HepG2 (cell line): ENCODE results near the gene CAMSAP1. TPM values are rescaled to one million over a fixed set of nuclear protein-coding genes. Genes with fewer than 3 reads are reported as not detected.
A peak's percentile ranks its signal among the peaks of the same experiment; 100 is the strongest.

Experiments used
- DPF2 ChIP-seq: sonication (generic); formaldehyde crosslinking; IDR thresholded peaks from 2 replicates; pipeline ENCODE4 v1.4.0; 2020; ENCODE audit warnings: mild to moderate bottlenecking, low read depth, missing genetic modification reagents, borderline replicate concordance
- FIP1L1 ChIP-seq: fragments of 200-400 bp; formaldehyde crosslinking; IDR thresholded peaks from 2 replicates; pipeline ENCODE4 v1.6.1; 2018; ENCODE audit warnings: low read depth, mild to moderate bottlenecking, low read length, moderate library complexity, borderline replicate concordance; ENCODE audit not compliant: insufficient read depth
- MLLT10 ChIP-seq: sonication (generic); formaldehyde crosslinking; IDR thresholded peaks from 2 replicates; pipeline ENCODE4 v1.4.0; 2020; ENCODE audit warnings: missing genetic modification reagents
- NFYC ChIP-seq: IDR thresholded peaks from 2 replicates; pipeline ENCODE4 v1.6.1; 2016; ENCODE audit warnings: missing genetic modification reagents, missing compliant biosample characterization
- SKIL ChIP-seq: sonication (generic); formaldehyde crosslinking; IDR thresholded peaks from 2 replicates; pipeline ENCODE4 v1.8.0; 2022; ENCODE audit warnings: missing genetic modification reagents, mild to moderate bottlenecking, moderate library complexity, borderline replicate concordance
- SMAD9 ChIP-seq: sonication (generic); formaldehyde crosslinking; IDR thresholded peaks from 2 replicates; pipeline ENCODE4 v1.5.1; 2020; ENCODE audit warnings: mild to moderate bottlenecking, missing genetic modification reagents
- ZBTB2 ChIP-seq: sonication (generic); formaldehyde crosslinking; IDR thresholded peaks from 2 replicates; pipeline ENCODE4 v1.8.0; 2022; ENCODE audit warnings: low read depth, missing genetic modification reagents
- ZNF224 ChIP-seq: sonication (generic); formaldehyde crosslinking; IDR thresholded peaks from 2 replicates; pipeline ENCODE4 v1.5.0; 2020; ENCODE audit warnings: mild to moderate bottlenecking, missing genetic modification reagents
- ZNF546 ChIP-seq: sonication (generic); formaldehyde crosslinking; conservative IDR thresholded peaks from 2 replicates; pipeline ENCODE4 v1.8.1; 2023; ENCODE audit warnings: mild to moderate bottlenecking, missing genetic modification reagents
- ZNF841 ChIP-seq: sonication (generic); formaldehyde crosslinking; IDR thresholded peaks from 2 replicates; pipeline ENCODE4 v1.8.1; 2023; ENCODE audit warnings: missing genetic modification reagents, borderline replicate concordance
- ZSCAN9 ChIP-seq: IDR thresholded peaks from 2 replicates; pipeline ENCODE4 v1.6.1; 2016; ENCODE audit warnings: borderline replicate concordance
- polyA plus RNA-seq, 8 experiments: library from polyadenylated mRNA; depleted of rRNA in 3 of 8; stranded (reverse) in 7 of 8; unstranded in 1 of 8; fragments of >200 nt; fragmentation: Illumina TruSeq in 4 of 8; extraction: Trizol in 4 of 8; gene quantifications; 2 replicates each; pipeline versions ENCODE4 v1.2.1 to v1.2.3, GENCODE V29; 2011 to 2016; ENCODE audit warnings: low read depth in 4 of 8, missing spikeins in 1 of 8, mixed read lengths in 1 of 8; ENCODE audit not compliant: insufficient read depth in 1 of 8
- total RNA-seq, 5 experiments: library from RNA; depleted of rRNA; stranded (reverse); fragments of >200 nt; fragmentation: Illumina TruSeq; extraction: Trizol; gene quantifications; 2 replicates each; pipeline ENCODE4 v1.2.3, GENCODE V29; 2016; ENCODE audit warnings: low read depth in 1 of 5
- TF ChIP-seq, protein P1 (sequence below): sonication (generic); formaldehyde crosslinking; IDR thresholded peaks from 2 replicates; pipeline ENCODE4 v1.9.0; 2021; ENCODE audit warnings: missing genetic modification reagents, borderline replicate concordance
- TF ChIP-seq, protein P2 (sequence below), 2 experiments: sonication (generic) in 1 of 2; formaldehyde crosslinking in 1 of 2; IDR thresholded peaks; 2 replicates each; pipeline versions ENCODE4 v1.4.0 to v1.6.1; 2018 to 2020; ENCODE audit warnings: missing genetic modification reagents in 2 of 2, borderline replicate concordance in 1 of 2, low read depth in 1 of 2, mild to moderate bottlenecking in 1 of 2, missing biosample characterization in 1 of 2
- TF ChIP-seq, protein P3 (sequence below): sonication (generic); formaldehyde crosslinking; IDR thresholded peaks from 2 replicates; pipeline ENCODE4 v1.4.0; 2020; ENCODE audit warnings: mild to moderate bottlenecking, missing genetic modification reagents
- TF ChIP-seq, protein P4 (sequence below): sonication (generic); formaldehyde crosslinking; IDR thresholded peaks from 2 replicates; pipeline ENCODE4 v1.8.0; 2023; ENCODE audit warnings: mild to moderate bottlenecking, missing genetic modification reagents

The CAMSAP1 gene
- total and polyA plus RNA-seq, 2 of the 13 experiments (the other 11 are each of a cell fraction or from before 2014, with no cell fraction given) = 3.8 to 12.4 TPM

DNA sequence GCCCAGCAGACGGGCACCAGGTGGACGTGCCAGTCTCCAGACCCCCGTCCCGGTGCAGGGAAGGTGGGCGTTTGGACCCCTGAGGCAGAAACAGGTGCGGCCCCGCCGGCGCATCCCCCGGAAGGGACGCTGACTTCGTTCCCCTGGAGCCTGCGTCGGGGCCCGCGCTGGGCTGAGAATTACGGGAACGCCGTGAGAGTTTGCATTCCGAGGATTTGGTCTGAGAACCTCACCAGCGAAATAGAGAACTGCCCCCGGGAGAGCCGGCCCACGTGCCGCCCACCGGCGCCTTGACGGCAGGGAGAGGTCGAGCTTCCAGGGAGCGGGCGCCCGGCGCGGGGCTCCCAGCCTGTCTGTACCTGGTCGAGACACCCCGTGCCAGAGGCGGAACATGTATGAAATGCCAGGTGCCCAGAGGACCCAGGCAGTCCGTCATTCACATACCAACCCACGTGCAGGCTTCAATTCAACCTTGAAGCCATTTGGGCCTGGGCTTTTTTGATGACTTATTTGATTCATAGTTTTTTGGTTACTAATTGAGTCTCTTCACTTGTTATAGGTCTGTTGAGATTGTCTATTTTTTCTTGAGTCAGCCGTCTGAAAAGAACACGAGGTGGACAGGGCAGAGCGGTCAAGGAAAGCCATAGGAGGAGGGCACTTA lies 877 bp upstream of the CAMSAP1 start (continued):
- no peak for TF ChIP-seq ZSCAN9
- no peak for TF ChIP-seq MLLT10 (CRISPR knock-in tag)
- TF ChIP-seq ZBTB2 (CRISPR knock-in tag) = peak; percentile 5; the same call in 1 of the 2 replicates
- no peak for TF ChIP-seq SKIL (CRISPR knock-in tag)
- TF ChIP-seq, protein P1, sequence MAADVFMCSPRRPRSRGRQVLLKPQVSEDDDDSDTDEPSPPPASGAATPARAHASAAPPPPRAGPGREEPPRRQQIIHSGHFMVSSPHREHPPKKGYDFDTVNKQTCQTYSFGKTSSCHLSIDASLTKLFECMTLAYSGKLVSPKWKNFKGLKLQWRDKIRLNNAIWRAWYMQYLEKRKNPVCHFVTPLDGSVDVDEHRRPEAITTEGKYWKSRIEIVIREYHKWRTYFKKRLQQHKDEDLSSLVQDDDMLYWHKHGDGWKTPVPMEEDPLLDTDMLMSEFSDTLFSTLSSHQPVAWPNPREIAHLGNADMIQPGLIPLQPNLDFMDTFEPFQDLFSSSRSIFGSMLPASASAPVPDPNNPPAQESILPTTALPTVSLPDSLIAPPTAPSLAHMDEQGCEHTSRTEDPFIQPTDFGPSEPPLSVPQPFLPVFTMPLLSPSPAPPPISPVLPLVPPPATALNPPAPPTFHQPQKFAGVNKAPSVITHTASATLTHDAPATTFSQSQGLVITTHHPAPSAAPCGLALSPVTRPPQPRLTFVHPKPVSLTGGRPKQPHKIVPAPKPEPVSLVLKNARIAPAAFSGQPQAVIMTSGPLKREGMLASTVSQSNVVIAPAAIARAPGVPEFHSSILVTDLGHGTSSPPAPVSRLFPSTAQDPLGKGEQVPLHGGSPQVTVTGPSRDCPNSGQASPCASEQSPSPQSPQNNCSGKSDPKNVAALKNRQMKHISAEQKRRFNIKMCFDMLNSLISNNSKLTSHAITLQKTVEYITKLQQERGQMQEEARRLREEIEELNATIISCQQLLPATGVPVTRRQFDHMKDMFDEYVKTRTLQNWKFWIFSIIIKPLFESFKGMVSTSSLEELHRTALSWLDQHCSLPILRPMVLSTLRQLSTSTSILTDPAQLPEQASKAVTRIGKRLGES (CRISPR knock-in tag) = no peak
- TF ChIP-seq ZNF224 = no peak
- TF ChIP-seq NFYC (CRISPR knock-in tag) = no peak
- TF ChIP-seq, protein P2, sequence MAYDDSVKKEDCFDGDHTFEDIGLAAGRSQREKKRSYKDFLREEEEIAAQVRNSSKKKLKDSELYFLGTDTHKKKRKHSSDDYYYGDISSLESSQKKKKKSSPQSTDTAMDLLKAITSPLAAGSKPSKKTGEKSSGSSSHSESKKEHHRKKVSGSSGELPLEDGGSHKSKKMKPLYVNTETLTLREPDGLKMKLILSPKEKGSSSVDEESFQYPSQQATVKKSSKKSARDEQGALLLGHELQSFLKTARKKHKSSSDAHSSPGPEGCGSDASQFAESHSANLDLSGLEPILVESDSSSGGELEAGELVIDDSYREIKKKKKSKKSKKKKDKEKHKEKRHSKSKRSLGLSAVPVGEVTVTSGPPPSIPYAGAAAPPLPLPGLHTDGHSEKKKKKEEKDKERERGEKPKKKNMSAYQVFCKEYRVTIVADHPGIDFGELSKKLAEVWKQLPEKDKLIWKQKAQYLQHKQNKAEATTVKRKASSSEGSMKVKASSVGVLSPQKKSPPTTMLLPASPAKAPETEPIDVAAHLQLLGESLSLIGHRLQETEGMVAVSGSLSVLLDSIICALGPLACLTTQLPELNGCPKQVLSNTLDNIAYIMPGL (CRISPR knock-in tag; IDR thresholded peaks at IDR 0.05; ENCODE audit: borderline replicate concordance in 1 of 2, low read depth in 1 of 2) = no peak
- TF ChIP-seq ZNF546 (CRISPR knock-in tag) = 0 out of 2 replicates have a peak, but pooled peaks have one; percentile 38
- no peak for TF ChIP-seq ZNF841 (CRISPR knock-in tag)
- TF ChIP-seq, protein P3, sequence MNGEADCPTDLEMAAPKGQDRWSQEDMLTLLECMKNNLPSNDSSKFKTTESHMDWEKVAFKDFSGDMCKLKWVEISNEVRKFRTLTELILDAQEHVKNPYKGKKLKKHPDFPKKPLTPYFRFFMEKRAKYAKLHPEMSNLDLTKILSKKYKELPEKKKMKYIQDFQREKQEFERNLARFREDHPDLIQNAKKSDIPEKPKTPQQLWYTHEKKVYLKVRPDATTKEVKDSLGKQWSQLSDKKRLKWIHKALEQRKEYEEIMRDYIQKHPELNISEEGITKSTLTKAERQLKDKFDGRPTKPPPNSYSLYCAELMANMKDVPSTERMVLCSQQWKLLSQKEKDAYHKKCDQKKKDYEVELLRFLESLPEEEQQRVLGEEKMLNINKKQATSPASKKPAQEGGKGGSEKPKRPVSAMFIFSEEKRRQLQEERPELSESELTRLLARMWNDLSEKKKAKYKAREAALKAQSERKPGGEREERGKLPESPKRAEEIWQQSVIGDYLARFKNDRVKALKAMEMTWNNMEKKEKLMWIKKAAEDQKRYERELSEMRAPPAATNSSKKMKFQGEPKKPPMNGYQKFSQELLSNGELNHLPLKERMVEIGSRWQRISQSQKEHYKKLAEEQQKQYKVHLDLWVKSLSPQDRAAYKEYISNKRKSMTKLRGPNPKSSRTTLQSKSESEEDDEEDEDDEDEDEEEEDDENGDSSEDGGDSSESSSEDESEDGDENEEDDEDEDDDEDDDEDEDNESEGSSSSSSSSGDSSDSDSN (CRISPR knock-in tag) = peak; percentile 38; the same call in 1 of the 2 replicates
- no peak for TF ChIP-seq DPF2 (CRISPR knock-in tag)
- TF ChIP-seq, protein P4, sequence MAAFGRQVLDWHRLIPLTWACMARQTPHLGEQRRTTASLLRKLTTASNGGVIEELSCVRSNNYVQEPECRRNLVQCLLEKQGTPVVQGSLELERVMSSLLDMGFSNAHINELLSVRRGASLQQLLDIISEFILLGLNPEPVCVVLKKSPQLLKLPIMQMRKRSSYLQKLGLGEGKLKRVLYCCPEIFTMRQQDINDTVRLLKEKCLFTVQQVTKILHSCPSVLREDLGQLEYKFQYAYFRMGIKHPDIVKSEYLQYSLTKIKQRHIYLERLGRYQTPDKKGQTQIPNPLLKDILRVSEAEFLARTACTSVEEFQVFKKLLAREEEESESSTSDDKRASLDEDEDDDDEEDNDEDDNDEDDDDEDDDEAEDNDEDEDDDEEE = no peak
- no peak for TF ChIP-seq SMAD9 (CRISPR knock-in tag)
- TF ChIP-seq FIP1L1 = no peak
